NT2/D1 (cell line): ENCODE results near the gene SLC16A13.
"Not testable (repeated sequence)": the region's sequence is repeated elsewhere in the genome, so short reads cannot be mapped to it uniquely, and the experiment has no call there.

Experiments
- SUZ12 ChIP-seq: IDR thresholded peaks from 2 replicates; pipeline ENCODE4 v1.6.1; 2011; ENCODE audit not compliant: insufficient read length, insufficient read depth; ENCODE audit errors: extremely low read depth
- YY1 ChIP-seq: IDR thresholded peaks from 2 replicates; pipeline ENCODE4 v1.6.1; 2011; ENCODE audit not compliant: insufficient read length, insufficient read depth
- ZNF274 ChIP-seq: IDR thresholded peaks from 2 replicates; pipeline ENCODE4 v1.6.1; 2011; ENCODE audit warnings: mild to moderate bottlenecking, low read depth, low read length

GRCh38 chr17:7088442-7088841, 52.6 kb downstream of the SLC16A13 start:
- TF ChIP-seq YY1, ZNF274, SUZ12: not testable (repeated sequence)
